ENCODE data around the gene TTI1. TPM values are rescaled to one million over a fixed set of nuclear protein-coding genes. Genes with fewer than 3 reads are reported as not detected.

The TTI1 gene
- polyA plus RNA-seq, 1 donor from 2014 or later = 20.0 TPM

- H3K4me3 ChIP-seq (ENCODE audit: low read length) = no peak overlapping the region
- TF ChIP-seq RAD21 (conservative IDR thresholded peaks at IDR 0.05) (no peak), EP300 (conservative IDR thresholded peaks at IDR 0.05; ENCODE audit: poor library complexity, severe bottlenecking) (no peak), TAF1 (IDR thresholded peaks at IDR 0.05; ENCODE audit: low read depth) (no peak), MXI1 (conservative IDR thresholded peaks at IDR 0.05; ENCODE audit: poor library complexity, severe bottlenecking) (no peak), REST (IDR thresholded peaks at IDR 0.05; ENCODE audit: borderline replicate concordance) (no peak), CTCF (IDR thresholded peaks at IDR 0.05; ENCODE audit: poor library complexity, severe bottlenecking) (no peak), EZH2 (IDR thresholded peaks at IDR 0.05; ENCODE audit: borderline replicate concordance, insufficient read depth, low read length, poor library complexity, severe bottlenecking) (no peak), SMC3 (conservative IDR thresholded peaks at IDR 0.05; ENCODE audit: poor library complexity) (no peak), POLR2AphosphoS5 (IDR thresholded peaks at IDR 0.05) (no peak)
- no peaks in the 10 kb centered on the region for H3K9me2 ChIP-seq (ENCODE audit: insufficient read depth, low read length)
- no peaks in the 10 kb centered on the region for H3K9me3 ChIP-seq (ENCODE audit: low read length)
- no peak overlapping the region for H3K9ac ChIP-seq (ENCODE audit: low read length)
- H2AFZ ChIP-seq (ENCODE audit: low read depth, low read length) = no peak overlapping the region
- H3K27ac ChIP-seq (ENCODE audit: low read length) = no peak overlapping the region
- no peaks in the 10 kb centered on the region for H4K20me1 ChIP-seq (ENCODE audit: insufficient read depth)
- no peak overlapping the region for H3K4me2 ChIP-seq (ENCODE audit: low read length)
- H3K79me2 ChIP-seq (replicated peaks; ENCODE audit: insufficient read depth, low read length) = no peaks in the 10 kb centered on the region
- no peaks in the 10 kb centered on the region for H3K27me3 ChIP-seq (ENCODE audit: insufficient read depth, low read depth, low read length)
- H3K36me3 ChIP-seq (ENCODE audit: insufficient read depth, low read length) = no peaks in the 10 kb centered on the region
- no peaks in the 10 kb centered on the region for H3F3A ChIP-seq (ENCODE audit: insufficient read depth, low read length, poor library complexity, severe bottlenecking)
These were observed 92.4 kb downstream of the TTI1 start for GRCh38 chr20:37940858-37941257.

GRCh38 chr20:37939701-37940560 lies 93.3 kb downstream of the TTI1 start:
- TF ChIP-seq EZH2 (IDR thresholded peaks at IDR 0.05; ENCODE audit: borderline replicate concordance, insufficient read depth, low read length, poor library complexity, severe bottlenecking) = no peak
- no peak for TF ChIP-seq MXI1 (conservative IDR thresholded peaks at IDR 0.05; ENCODE audit: poor library complexity, severe bottlenecking)
- no peak for TF ChIP-seq EP300 (conservative IDR thresholded peaks at IDR 0.05; ENCODE audit: poor library complexity, severe bottlenecking)
- TF ChIP-seq TAF1 (IDR thresholded peaks at IDR 0.05; ENCODE audit: low read depth) = no peak
- TF ChIP-seq RAD21 (conservative IDR thresholded peaks at IDR 0.05) = no peak
- TF ChIP-seq POLR2AphosphoS5 (IDR thresholded peaks at IDR 0.05) = no peak
- no peak for TF ChIP-seq CTCF (IDR thresholded peaks at IDR 0.05; ENCODE audit: poor library complexity, severe bottlenecking)
- TF ChIP-seq REST (IDR thresholded peaks at IDR 0.05; ENCODE audit: borderline replicate concordance) = no peak
- no peak for TF ChIP-seq SMC3 (conservative IDR thresholded peaks at IDR 0.05; ENCODE audit: poor library complexity)
- H3K4me3 ChIP-seq (ENCODE audit: low read length) = no peak overlapping the region
- H3K27ac ChIP-seq (ENCODE audit: low read length) = no peak overlapping the region
- no peaks in the 10 kb centered on the region for H3K9me2 ChIP-seq (ENCODE audit: insufficient read depth, low read length)
- no peak overlapping the region for H3K4me2 ChIP-seq (ENCODE audit: low read length)
- no peak overlapping the region for H3K9ac ChIP-seq (ENCODE audit: low read length)
- no peaks in the 10 kb centered on the region for H3K79me2 ChIP-seq (replicated peaks; ENCODE audit: insufficient read depth, low read length)
- H3F3A ChIP-seq (ENCODE audit: insufficient read depth, low read length, poor library complexity, severe bottlenecking) = no peaks in the 10 kb centered on the region
- H4K20me1 ChIP-seq (ENCODE audit: insufficient read depth) = no peaks in the 10 kb centered on the region
- no peak overlapping the region for H2AFZ ChIP-seq (ENCODE audit: low read depth, low read length)
- no peaks in the 10 kb centered on the region for H3K27me3 ChIP-seq (ENCODE audit: insufficient read depth, low read depth, low read length)
- no peaks in the 10 kb centered on the region for H3K9me3 ChIP-seq (ENCODE audit: low read length)
- H3K36me3 ChIP-seq (ENCODE audit: insufficient read depth, low read length) = no peaks in the 10 kb centered on the region

All from neural cell (in vitro differentiated cells).